ENCODE data around the gene MUC12.

DNA sequence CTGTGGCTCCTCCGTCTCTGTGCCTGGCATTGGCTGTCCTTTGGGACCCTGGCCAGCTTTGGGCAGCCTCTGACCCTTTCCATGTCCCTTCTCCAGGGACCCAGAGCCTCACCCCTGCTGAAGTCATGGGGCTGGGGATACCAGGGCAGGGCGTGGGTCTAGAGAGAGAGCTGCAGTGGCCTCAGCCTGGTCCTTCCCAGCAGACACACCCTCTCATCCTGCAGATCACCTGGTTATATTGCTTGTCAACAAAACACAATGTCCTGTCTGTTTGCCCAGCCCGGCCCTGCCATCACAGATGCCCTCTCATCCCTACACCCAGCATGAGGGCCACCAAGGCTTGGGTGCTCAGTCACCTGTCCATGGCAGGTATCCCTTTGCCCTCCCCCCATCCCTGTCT, 52.3 kb downstream of the MUC12 start:
- no peak for TF ChIP-seq JUND (IDR thresholded peaks at IDR 0.05; ENCODE audit: low read length)
- no peak for TF ChIP-seq SAP30 (IDR thresholded peaks at IDR 0.05; ENCODE audit: insufficient read depth, insufficient replicate concordance, low read length)
- no peak for TF ChIP-seq EZH2 (IDR thresholded peaks at IDR 0.05; ENCODE audit: low read depth, low read length, severe bottlenecking)
- TF ChIP-seq JUN (IDR thresholded peaks at IDR 0.05; ENCODE audit: low read depth, low read length): no peak
- no peak for TF ChIP-seq BRCA1 (IDR thresholded peaks at IDR 0.05; ENCODE audit: low read depth, low read length)
